HG03045 (cell line): ENCODE measurements around the gene TBRG4.
"Not testable (repeated sequence)": the region's sequence is repeated elsewhere in the genome, so short reads cannot be mapped to it uniquely, and the experiment has no call there.

Experiments used
- ATAC-seq: cut with Tn5 transposase; IDR thresholded peaks from one replicate; pipeline ENCODE4 v1.9.1; 2021; ENCODE audit warnings: mild to moderate bottlenecking, moderate library complexity; ENCODE audit not compliant: unreplicated experiment

TBRG4 gene

DNA sequence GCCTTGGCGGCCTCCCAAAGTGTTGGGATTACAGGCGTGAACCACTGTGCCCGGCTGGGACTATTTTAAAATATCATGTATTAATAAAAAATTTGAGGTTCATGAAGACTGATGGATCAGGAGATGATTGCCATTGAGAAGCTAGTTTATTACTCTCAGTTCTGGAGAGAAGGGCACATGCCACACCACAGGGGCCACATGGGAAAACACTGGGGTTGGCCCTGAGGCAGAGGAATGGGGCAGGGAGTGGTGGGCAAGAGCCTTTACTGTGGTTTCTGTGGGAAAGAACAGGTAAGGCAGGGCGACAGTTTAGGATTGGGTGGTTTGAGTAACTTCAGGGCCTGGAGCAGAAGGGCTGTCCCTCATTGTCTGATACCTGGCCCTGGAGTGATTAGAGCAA is 6.8 kb upstream of the TBRG4 start:
- ATAC-seq, result no peak

DNA sequence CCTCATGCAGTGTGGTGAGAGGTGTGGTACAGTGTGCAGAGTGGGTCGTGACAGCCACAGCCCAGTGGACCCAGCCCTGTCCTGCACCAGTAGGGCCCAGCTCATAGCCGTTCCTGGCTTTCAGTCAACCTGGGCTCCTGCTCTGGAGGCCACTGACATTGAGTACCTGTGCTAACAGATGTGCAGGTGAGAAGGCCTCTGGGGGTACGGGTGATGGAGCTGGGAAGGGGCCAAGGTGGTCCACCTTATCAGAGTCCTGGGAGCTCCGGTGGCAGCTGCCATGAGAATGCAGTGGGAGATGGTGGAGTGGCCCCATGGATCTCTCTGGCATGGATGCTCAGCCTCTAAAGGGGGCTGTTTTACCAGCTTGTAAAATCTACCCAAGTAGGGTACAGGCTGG is 6.1 kb upstream of the TBRG4 start:
- ATAC-seq, result no peak

DNA sequence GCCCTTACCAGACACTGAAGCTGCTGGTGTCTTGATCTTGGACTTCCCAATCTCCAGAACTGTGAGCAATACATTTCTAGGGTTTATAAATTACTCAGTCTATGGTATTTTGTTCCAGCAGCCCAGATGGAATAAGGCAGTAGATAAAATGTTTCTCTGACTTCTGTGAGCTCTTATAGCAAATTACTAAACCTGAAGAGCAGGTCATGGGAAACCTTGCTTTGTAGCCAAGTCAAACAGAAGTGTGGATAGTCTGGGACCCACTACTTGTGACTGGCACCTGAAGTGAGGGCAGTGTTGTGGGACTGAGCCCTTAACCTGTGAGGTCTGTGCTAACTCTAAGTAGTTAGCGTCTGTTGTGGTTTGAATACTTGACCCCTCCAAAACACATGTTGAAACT is 4.6 kb upstream of the TBRG4 start:
- no peak for ATAC-seq

DNA sequence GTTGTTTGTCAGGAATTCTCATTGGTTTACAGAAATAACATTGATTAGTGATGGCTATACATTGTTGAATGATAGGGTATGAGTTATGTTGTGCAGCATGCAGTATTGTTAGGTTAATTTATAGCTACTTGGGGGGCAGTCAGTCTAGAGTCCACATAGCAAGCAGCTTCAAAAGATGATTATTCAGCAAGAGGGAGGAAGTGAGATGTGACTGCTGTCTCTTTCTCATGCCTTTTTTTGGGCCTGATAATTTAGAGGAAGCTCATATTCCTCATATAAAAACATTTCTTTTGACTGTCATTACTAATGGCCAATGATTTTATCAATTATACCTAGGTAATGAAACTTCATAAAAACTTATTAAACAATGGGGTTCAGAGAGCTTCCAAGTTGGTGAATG is 3.4 kb upstream of the TBRG4 start:
- ATAC-seq, result no peak

DNA sequence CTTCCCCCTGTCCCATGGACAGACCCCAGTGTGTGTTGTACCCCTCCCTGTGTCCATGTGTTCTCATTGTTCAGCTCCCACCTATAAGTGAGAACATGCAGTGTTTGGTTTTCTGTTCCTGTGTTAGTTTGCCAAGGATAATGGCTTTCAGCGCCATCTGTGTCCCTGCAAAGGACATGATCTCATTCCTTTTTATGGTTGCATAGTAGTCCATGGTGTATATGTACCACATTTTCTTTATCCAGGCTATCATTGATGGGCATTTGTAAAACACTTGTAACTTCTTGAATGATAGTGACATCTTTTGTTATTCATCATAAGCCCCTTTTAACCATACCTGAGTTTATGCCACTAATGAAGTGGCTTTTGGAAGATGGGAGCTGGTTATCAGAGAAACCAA is 2.8 kb upstream of the TBRG4 start:
- ATAC-seq, result not testable (repeated sequence)

DNA sequence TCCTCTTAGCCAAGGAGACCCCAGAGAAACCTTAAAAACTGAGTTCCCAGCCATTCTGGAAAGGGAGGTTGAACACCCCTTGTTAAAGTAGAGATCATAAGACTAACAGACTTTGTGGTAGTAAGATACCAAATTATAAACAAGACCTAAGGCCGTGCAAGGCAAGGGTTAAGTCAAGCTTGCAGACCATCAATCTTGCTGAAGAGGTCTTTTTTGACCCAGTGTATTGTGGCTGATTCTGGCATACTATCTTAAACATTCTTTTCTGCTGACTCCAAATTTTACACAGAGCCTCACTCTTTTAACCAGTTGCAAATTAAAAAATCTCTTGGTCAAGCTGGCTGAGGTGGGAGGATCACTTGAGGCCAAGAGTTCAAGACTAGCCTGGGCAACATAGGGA is 1.2 kb upstream of the TBRG4 start:
- no peak for ATAC-seq

DNA sequence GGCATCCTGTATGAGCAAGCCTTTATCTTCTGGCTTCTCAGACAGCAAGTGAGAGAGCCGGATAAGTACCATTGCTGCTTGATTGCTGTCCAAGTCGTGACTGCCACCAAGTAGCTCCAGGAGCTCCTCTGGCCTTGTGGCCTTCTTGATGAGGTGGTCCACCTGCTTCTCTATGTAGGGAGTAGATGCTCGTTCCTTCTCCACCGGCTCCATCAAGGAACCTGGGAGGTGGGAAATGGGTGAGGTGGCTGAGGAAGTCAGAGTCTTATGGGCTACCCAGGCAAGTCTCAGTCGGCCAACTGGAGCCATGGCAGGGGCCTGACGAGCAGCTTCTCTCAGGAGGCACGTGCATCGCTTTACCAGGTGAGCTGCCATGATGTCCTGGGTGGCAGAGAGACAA is 2.6 kb downstream of the TBRG4 start:
- no peak for ATAC-seq

DNA sequence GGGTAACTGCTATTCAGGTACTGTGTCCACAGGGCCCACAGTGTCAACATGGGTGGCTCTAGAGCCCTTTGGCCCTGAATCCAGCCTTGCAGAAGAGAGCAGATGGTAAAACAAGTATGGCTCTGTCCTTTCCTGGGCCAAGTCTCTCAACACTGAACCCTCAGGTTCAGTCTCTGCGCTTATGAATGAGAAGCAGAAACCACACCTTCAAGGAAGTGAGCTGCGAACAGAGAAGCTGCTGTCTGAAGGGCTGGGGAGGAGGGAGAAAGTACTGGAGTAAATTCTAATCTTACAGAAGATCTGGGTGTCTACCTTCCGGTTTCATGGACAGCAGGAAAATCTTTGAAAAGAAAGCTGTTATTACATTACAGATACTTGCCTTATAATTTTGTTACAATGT is 4.1 kb downstream of the TBRG4 start:
- ATAC-seq, result no peak

DNA sequence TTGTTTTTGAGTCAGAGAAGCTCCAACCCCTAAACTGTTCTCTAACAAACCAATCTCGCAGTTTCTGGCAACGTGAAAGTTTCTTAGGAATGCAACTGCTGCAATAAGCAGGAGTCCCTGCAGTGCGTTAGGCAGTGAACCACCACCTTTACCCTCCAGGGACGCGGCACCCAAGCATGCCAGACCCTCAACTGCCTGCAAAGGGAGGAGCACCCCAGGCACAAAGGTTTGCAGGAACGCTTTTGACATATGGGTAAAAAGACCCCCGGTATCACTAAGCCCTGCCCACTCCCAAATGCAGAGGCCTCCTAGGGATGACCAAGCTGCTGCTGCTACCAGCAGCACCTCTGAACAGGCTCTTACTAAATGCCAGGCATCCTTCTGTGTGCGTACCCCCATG is 4.7 kb downstream of the TBRG4 start:
- ATAC-seq, result no peak

DNA sequence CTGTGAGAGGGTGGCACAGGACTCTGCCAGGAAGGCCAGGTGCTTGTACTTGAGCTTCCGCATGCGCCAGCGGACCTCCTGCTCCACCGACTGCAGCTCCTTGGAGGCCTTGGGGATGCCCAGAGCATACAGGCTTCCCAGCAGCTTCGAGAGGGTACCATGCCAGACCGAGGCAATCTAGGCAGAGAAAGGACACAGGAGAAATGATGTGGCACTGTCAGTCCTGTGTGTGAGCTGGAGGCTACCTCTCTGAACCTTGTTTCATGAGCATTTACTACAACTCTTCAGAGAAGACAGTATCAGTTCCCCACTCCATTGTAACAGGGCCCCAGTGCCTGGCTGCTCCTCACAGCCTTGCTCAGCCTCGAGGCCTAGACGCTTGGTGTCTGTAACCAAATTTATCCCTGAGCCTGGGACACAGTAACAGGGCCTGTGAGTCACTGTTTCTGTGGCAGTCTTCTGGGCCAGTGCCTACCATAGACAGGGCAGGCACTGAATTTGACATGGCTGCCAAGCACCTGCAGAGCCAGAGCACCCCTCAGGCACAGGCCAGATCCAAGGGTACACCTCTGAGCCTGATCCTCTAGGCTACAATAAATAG is 5.8 kb downstream of the TBRG4 start:
- ATAC-seq, result no peak

DNA sequence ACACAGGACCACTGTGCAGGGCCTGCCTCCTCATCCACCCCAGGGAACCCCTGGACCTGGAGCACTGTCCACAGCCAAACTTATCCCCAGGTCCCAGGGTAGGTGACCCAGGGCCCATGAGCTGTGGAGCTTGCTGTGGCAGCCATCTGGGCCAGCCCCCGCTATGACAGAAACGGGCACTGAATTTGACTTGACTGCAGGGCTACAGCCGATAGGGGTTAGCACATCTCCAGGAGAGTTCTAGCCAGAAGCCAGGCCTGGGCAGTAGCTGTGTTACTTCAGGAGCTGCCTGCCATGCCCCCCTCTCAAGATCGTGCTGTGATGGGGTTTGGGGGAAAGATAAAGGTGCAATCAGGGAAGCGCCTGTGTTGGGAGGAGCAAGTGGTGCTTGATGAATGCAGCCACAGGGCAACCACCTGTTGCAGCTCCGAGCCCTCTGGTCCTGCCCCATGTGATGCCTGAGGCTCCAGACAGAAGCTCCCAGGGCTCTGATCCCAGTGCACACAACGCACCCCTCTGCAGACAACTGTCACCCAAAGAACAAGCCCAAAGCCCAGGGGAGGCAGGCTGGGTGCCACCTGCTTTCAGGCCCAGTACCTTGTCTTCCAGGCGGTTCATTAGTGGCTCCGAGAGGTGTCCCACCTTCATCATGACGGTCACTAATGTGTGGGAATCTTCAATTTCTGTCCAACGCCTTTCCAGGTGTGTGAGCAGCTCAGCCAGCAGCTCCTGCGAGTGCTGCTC is 6.5 kb downstream of the TBRG4 start:
- ATAC-seq, result no peak

DNA sequence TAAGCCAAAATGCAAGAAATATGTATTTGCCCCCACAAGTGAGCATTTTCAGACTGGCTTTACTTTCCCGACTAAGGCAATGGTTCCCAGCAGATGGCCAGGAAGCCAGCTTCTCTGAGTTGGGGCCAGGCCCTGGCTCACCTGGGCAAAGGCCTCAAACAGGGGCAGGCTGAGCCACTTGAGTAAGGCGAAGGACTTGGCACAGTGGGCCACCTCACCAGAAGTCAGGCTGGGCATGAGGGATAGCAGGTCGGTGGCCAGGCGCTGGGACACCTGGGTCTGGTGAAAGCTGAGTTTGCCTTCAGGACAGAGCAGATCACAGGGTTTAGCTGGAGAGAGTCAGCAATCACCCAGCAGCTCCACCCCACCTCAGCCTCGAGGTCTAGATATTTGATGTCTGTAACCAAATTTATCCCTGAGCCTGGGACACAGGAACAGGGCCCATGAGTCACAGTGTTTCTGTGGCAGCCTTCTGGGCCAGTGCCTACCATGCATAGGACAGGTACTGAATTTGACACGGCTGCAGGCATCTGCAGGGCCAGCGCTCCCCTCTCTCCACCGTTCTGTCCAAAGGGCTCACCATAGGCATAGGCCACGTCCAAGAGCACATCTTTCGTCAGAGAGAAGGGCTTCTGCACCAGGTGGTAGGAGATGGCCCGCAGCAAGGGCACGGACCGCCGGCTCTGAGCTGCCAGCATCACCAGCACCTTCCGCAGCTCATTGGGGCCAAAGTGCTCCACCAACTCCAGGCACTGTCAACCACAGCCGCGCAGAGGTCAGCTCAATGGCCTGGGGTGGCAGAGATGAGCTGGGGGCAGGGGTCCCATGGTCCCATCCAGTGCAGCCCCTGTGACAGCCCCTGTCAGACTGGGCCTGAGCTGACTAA is 7.3 kb downstream of the TBRG4 start:
- ATAC-seq, result no peak

DNA sequence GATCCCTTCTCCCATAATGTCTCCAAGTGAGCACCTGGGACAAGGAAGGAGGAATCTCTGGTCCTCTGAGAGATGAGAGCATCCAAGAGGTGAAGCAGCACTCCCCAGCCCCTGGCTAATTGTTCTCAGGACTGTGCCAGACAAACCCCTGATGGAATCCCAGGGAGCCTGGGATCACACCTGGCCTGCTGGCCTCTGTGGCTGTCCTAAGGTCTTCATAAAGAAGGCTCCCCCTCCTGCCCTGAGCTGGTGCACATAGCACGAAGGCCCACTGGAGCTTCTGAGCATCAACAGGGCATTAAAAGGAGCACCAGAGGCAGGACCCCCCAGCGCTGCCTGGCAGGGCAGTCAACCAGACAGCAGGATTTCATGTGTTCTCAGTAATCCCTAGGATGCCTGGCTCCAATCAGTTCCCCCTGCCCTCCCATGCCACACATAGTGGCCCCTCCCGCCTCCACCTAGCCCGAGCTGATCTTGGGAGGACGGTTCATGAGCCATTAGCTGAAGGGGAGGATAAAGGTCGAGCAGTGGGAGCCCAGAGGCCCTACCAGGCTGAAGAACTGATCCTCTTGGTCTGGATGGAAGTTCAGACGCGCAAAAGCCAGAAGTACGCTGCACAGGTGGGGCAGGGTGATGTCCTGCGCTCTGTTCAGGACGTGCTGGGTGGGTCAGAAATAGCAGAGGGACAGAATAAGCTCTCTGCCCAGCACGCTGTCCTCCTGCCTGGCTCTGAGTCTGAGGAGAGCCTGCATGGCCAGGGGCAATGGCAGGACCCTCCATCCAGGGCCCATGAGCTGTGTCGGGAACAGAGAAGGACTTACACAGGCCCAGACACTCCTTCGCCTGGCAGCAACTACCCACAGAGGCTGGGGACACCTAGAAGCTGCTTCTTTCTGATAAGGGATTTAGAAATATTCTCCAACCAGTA is 8.4 kb downstream of the TBRG4 start:
- ATAC-seq, result no peak

DNA sequence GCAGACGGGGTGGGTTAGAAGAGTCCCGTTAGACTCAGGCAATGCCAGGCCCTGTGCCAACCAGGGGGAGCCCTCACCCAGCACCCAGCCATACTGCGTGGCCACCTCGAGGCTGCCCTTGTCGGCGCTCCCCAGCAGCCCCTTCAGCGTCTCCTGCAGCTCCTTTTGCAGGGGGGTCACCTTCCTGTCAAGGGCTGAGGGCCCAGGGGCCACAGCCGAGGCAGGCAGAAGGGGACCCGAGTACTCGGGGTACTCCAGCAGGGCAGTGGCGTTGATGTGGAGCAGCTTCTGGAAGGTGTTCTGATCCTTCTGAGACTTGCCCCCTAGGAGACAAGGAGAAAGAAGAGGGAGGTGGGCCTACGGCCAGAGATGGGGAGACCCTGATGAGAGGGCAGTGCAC is 9.7 kb downstream of the TBRG4 start:
- ATAC-seq, result no peak

DNA sequence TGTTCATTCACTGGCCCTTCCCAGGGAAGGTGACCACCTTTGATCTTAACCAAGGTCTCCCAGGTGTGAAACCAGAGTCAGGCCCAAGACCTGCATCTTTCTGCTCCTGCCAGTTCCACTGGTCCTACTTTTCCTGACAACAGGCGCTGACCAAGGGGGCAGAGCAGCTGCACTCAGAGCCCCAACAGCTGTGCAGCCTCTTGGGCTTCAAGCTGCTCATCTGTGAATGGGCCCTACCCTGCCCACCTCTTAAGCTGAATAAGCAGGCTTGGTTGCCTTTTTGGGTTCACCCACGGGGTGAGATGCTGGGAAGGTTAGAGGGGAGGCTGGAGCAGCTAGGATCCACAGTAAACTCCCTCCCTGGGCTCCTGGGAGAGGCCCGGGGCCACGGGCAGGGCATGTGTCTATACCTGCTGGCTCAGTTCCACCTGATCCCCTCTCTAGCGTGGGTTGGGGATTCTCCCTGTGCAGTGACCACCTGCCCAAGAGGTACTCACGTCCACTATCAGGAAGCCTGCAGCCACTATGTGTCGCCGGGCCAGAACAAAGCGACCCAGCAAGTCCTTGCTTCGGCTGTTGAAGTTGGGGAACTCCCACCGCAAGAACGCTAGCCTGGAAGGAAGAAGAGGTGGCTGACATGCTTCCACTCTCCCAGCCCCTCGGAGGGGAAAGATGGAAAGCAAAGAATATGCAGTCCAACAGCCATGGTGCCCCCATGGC is 10.6 kb downstream of the TBRG4 start:
- ATAC-seq, result no peak

DNA sequence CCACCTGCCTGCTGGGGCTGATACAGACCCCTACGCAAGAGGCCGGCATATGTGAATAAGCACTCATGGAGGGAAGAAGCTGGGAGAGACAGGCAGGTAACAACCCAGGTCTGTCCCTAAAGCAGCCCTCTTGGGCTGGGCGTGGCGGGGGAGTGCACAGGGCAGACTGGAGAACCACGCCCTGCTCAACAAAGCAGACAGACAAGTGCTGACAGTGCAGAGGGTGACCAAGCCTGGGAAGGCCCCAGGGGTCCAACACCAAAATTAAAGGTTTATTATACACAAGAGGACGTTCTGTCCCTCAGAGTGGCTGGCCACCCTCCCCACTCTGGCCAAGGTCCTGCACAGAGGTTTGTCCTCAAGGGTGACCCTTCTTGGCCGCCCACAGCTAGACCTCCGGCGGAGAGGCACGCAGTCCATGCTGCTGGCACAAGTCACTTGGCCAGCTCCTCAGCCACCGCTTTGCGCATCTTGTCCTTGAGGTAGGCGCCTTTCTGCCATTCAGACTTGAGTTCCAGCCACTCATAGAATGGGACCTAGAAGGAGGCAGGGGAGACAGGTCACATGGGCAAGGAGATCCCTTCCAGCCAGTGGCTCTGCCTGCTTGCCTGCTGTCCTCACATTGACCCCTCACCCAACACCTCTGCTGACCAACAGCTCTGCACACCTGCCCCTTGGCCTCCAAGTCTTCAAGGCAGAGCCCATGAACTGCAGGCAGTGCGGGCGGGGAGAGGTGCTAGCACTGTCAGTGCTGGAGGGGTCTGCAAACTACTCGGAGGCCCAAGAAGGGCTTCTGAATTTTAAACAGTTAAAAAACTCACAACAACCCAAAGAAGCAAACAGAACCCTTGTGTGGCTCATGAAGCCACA is 11.4 kb downstream of the TBRG4 start:
- ATAC-seq, result no peak

DNA sequence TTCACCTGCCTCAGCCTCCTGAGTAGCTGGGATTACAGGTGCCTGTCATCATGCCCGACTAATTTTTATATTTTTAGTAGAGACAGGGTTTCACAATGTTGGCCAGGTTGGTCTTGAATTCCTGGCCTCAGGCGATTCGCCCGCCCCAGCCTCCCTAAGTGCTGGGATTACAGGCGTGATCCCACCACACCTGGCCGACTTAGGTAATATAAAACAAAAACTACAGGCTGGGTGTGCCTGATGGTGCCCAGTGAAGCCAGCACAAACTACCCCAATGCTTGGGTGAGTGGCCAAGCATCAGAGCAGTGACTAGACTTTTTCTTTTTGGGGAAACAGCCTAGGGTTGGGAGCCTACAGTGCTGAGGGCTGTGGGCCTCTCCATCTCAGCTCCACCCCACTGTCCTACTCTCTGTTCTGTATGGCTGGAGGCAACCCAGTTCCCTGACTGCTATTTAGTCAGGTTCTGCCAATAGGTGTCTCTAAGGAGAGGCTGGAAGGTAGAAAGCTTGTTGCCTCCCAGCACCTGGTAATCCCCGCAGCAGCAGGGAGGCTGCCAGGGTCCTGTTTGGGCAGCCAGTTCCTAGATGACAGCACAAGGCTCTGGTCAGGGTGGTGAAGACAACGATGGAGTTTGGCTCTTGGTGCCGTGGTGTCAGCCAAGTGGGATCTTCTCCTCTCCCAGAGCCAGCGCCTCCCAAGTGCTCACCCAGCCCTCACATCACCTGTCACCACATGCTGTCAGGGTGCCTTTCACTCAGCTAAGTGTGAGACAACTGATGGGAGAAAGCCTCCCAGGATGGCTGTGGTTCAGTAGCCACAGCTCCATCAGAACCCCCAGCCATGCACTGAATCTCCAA is 12.3 kb downstream of the TBRG4 start:
- ATAC-seq, result no peak

DNA sequence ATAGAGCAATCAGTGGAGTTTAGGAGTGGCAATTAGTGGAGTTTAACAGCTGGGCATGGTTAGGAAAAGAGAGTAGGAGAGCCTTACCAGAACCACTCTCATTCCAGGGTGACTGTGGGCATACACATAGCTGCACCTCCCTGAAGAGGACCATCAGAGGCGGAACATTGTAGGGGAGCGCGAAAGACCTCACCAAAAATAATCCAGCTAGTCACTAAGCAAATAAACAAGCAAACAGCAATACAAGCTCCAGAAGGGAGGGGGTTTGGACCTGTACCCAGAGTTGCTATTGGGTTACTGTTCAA is 18.6 kb downstream of the TBRG4 start:
- ATAC-seq, result no peak
